ENCODE results near the gene SMURF2. TPM values are rescaled to one million over a fixed set of nuclear protein-coding genes. Genes with fewer than 3 reads are reported as not detected.

Gene SMURF2
- total RNA-seq, 1 experiment from 2014 or later: 127 TPM

GRCh38 chr17:64497565-64498035, 164.5 kb downstream of the SMURF2 start:
- TF ChIP-seq SP1 (IDR thresholded peaks at IDR 0.05; ENCODE audit: low read depth): peak; percentile 4; the same call in 1 of the 2 replicates
- 0 out of 2 replicates have a peak, but pooled peaks have one; percentile 32 for TF ChIP-seq SIN3A (IDR thresholded peaks at IDR 0.05; ENCODE audit: low read depth)
- TF ChIP-seq SRF (IDR thresholded peaks at IDR 0.05; ENCODE audit: low read depth): no peak
- TF ChIP-seq, protein P1, sequence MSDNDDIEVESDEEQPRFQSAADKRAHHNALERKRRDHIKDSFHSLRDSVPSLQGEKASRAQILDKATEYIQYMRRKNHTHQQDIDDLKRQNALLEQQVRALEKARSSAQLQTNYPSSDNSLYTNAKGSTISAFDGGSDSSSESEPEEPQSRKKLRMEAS (IDR thresholded peaks at IDR 0.05): no peak
- H3K4me3 ChIP-seq (replicated peaks in 1 of 2; ENCODE audit: low read depth in 1 of 2, low read length in 2 of 2): peak overlapping the region; percentile 73 to 78
- peaks cover 10 to 52% of the 10 kb centered on the region in 2 experiments; a peak in 3 of 4 replicates for H3K4me1 ChIP-seq (ENCODE audit: control insufficient read depth in 1 of 2, insufficient read depth in 2 of 2, low read length in 2 of 2)
- peak overlapping the region; percentile 77 for H3K9ac ChIP-seq (ENCODE audit: low read length)
- H3K9me3 ChIP-seq (ENCODE audit: control insufficient read depth in 1 of 2, insufficient read depth in 1 of 2, low read depth in 1 of 2, low read length in 2 of 2): no peaks in the 10 kb centered on the region
- peak overlapping the region; percentile 79 for H3K27ac ChIP-seq (ENCODE audit: low read depth, low read length)
- ATAC-seq (peak; percentile 1; the same call in 1 of the 2 replicates), DNase-seq (ENCODE audit: low read depth, low spot score) (no peak)
- POLR2A ChIA-PET: interaction anchor here (0.7 to 8.5 kb wide), 7 partner anchors 8 to 151 kb away, joined by 3 to 119 read pairs (median 4); partner anchors contain the start of genes CEP95 and DDX5
- CTCF ChIA-PET: interaction anchor here (1.3 to 4.5 kb wide), 3 partner anchors 8 to 77 kb away, joined by 3 to 68 read pairs (median 14); partner anchors contain the start of genes CEP95 and DDX5
- peaks cover 41% of the 10 kb centered on the region; the same call in 1 of the 2 replicates for H4K20me1 ChIP-seq (ENCODE audit: insufficient read depth)
- H2AFZ ChIP-seq (ENCODE audit: low read depth, low read length, poor library complexity, severe bottlenecking): no peak overlapping the region
- intact Hi-C loops (cut with micrococcal nuclease): loop anchor here (1.0 to 10.0 kb wide), 3 partner anchors 9 to 353 kb away; partner anchors contain the start of genes CEP95, DDX5 and SMURF2
- H3K4me2 ChIP-seq (ENCODE audit: low read length): peak overlapping the region; percentile 80
- RAD21 ChIA-PET (ENCODE audit: low non-redundant PET in 1 of 2, low total read pairs in 2 of 2, uncharacterized antibody in 2 of 2, unreplicated experiment in 2 of 2): interaction anchor here in 1 of 2 experiments (1.3 to 1.7 kb wide), 2 partner anchors 9 to 78 kb away, joined by 5 read pairs; partner anchors contain the start of genes CEP95 and DDX5
- no peaks in the 10 kb centered on the region for H3K27me3 ChIP-seq (ENCODE audit: insufficient read depth, low read length)
- H3K36me3 ChIP-seq (ENCODE audit: control insufficient read depth in 1 of 2, insufficient read depth in 2 of 2, low read length in 2 of 2): peaks cover 37 to 39% of the 10 kb centered on the region in 2 experiments
- peaks cover 76% of the 10 kb centered on the region for H3K79me2 ChIP-seq (ENCODE audit: insufficient read depth, low read length)
- H3K9me2 ChIP-seq (ENCODE audit: insufficient read depth): no peaks in the 10 kb centered on the region
- BruUV-seq (replicated peaks): no TSS peak

DNA sequence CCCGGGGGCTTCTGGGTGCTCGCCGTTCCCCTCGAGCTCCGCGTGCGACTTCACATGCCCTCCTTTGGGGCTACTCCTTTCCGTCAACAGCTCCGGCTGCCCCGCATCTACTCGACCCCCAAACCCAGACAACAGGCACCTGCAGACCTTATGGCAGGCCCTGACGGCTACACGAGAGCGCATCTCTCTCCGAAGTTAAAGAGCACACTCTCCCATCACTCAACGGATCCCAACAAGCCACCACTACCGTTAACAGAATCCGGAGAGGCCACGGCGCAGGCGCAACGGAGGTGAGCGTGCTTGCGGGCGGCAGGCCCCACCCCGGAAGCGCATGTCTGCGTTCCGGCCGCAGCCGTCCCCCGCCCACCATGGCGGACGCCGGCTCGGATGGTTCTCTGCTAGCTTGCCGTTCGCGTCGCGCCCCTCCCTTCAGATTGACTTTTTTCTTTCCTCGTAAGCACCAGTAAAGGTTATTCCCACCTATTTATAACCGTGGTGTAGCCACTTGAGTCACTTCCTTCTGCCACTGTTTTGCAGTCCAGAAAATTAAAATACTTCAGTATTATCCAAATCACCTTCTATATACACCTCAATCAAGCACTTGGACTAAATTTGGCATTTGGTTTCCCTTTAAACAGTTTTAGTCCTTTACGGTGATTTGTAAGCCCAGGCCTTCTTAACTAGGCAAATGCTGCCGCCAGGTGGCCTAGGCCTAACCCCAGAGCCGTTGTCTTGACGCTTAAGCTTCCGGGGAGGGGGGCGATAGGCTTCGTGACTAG, 165.1 kb downstream of the SMURF2 start, which contains the start of gene POLG2:
POLG2 (minus strand) TSS at position 269 of the 779 bp plus-strand sequence; CDS start at position 183, 86 bp downstream.
- H3K36me3 ChIP-seq (ENCODE audit: control insufficient read depth in 1 of 2, insufficient read depth in 2 of 2, low read length in 2 of 2): peaks cover 32 to 36% of the 10 kb centered on the region in 2 experiments
- H3K27ac ChIP-seq (ENCODE audit: low read depth, low read length): peak within 1 kb of the TSS; percentile 79
- peak within 1 kb of the TSS; percentile 77 for H3K9ac ChIP-seq (ENCODE audit: low read length)
- intact Hi-C loops (cut with micrococcal nuclease): loop anchor here (1.0 to 10.0 kb wide), 3 partner anchors 9 to 352 kb away; partner anchors contain the start of genes CEP95, DDX5 and SMURF2
- H2AFZ ChIP-seq (ENCODE audit: low read depth, low read length, poor library complexity, severe bottlenecking): no peak within 1 kb of the TSS
- BruUV-seq (replicated peaks): TSS peak; percentile 99
- H3K9me3 ChIP-seq (ENCODE audit: control insufficient read depth in 1 of 2, insufficient read depth in 1 of 2, low read depth in 1 of 2, low read length in 2 of 2): no peaks in the 10 kb centered on the region
- peaks cover 74% of the 10 kb centered on the region for H3K79me2 ChIP-seq (ENCODE audit: insufficient read depth, low read length)
- peak within 1 kb of the TSS; percentile 80 for H3K4me2 ChIP-seq (ENCODE audit: low read length)
- no peaks in the 10 kb centered on the region for H3K9me2 ChIP-seq (ENCODE audit: insufficient read depth)
- RAD21 ChIA-PET (ENCODE audit: low non-redundant PET in 1 of 2, low total read pairs in 2 of 2, uncharacterized antibody in 2 of 2, unreplicated experiment in 2 of 2): interaction anchor here in 1 of 2 experiments (0.7 to 1.7 kb wide), 3 partner anchors 10 to 77 kb away, joined by 3 to 5 read pairs (median 5); partner anchors contain the start of genes CEP95 and DDX5
- peak; percentile 87 for DNase-seq (ENCODE audit: low read depth, low spot score)
- peaks cover 35% of the 10 kb centered on the region; the same call in 1 of the 2 replicates for H4K20me1 ChIP-seq (ENCODE audit: insufficient read depth)
- POLR2A ChIA-PET: interaction anchor here (0.7 to 8.5 kb wide), 8 partner anchors 9 to 152 kb away, joined by 3 to 119 read pairs (median 4); partner anchors contain the start of genes CEP95 and DDX5
- H3K4me1 ChIP-seq (ENCODE audit: control insufficient read depth in 1 of 2, insufficient read depth in 2 of 2, low read length in 2 of 2): peaks cover 10 to 52% of the 10 kb centered on the region in 2 experiments; a peak in 3 of 4 replicates
- peak; percentile 88 for ATAC-seq
- CTCF ChIA-PET: interaction anchor here (1.3 to 4.5 kb wide), 3 partner anchors 9 to 76 kb away, joined by 3 to 68 read pairs (median 14); partner anchors contain the start of genes CEP95 and DDX5
- no peaks in the 10 kb centered on the region for H3K27me3 ChIP-seq (ENCODE audit: insufficient read depth, low read length)
- peak within 1 kb of the TSS; percentile 73 to 78 for H3K4me3 ChIP-seq (replicated peaks in 1 of 2; ENCODE audit: low read depth in 1 of 2, low read length in 2 of 2)
- TF ChIP-seq SRF (IDR thresholded peaks at IDR 0.05; ENCODE audit: low read depth) (no peak), ZBTB33 (IDR thresholded peaks at IDR 0.05; ENCODE audit: extremely low read depth, insufficient replicate concordance, low read length) (no peak), CEBPB (IDR thresholded peaks at IDR 0.05; ENCODE audit: low read depth) (no peak), ELF1 (IDR thresholded peaks at IDR 0.05; ENCODE audit: borderline replicate concordance, low read depth) (peak; percentile 78), EZH2phosphoT487 (IDR thresholded peaks at IDR 0.05; ENCODE audit: borderline replicate concordance) (no peak), SP1 (IDR thresholded peaks at IDR 0.05; ENCODE audit: low read depth) (peak; percentile 58), TCF7L2 (IDR thresholded peaks at IDR 0.05; ENCODE audit: borderline replicate concordance, extremely low read depth, insufficient read depth, insufficient read length) (peak; percentile 13), SIN3A (IDR thresholded peaks at IDR 0.05; ENCODE audit: low read depth) (peak; percentile 70)
- TF ChIP-seq, protein P2, sequence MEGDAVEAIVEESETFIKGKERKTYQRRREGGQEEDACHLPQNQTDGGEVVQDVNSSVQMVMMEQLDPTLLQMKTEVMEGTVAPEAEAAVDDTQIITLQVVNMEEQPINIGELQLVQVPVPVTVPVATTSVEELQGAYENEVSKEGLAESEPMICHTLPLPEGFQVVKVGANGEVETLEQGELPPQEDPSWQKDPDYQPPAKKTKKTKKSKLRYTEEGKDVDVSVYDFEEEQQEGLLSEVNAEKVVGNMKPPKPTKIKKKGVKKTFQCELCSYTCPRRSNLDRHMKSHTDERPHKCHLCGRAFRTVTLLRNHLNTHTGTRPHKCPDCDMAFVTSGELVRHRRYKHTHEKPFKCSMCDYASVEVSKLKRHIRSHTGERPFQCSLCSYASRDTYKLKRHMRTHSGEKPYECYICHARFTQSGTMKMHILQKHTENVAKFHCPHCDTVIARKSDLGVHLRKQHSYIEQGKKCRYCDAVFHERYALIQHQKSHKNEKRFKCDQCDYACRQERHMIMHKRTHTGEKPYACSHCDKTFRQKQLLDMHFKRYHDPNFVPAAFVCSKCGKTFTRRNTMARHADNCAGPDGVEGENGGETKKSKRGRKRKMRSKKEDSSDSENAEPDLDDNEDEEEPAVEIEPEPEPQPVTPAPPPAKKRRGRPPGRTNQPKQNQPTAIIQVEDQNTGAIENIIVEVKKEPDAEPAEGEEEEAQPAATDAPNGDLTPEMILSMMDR (IDR thresholded peaks at IDR 0.05 in 2 of 3, conservative IDR thresholded peaks at IDR 0.05 in 1 of 3; ENCODE audit: borderline replicate concordance in 1 of 3, insufficient read depth in 1 of 3, low read depth in 2 of 3, low read length in 2 of 3): peak; percentile 69 to 81 (median 72); a peak in 5 of 6 replicates

All from HCT116 (cell line).